ENCODE measurements around the gene RFX1.
"Not testable (repeated sequence)": the region's sequence is repeated elsewhere in the genome, so short reads cannot be mapped to it uniquely, and the experiment has no call there.

The RFX1 gene

DNA sequence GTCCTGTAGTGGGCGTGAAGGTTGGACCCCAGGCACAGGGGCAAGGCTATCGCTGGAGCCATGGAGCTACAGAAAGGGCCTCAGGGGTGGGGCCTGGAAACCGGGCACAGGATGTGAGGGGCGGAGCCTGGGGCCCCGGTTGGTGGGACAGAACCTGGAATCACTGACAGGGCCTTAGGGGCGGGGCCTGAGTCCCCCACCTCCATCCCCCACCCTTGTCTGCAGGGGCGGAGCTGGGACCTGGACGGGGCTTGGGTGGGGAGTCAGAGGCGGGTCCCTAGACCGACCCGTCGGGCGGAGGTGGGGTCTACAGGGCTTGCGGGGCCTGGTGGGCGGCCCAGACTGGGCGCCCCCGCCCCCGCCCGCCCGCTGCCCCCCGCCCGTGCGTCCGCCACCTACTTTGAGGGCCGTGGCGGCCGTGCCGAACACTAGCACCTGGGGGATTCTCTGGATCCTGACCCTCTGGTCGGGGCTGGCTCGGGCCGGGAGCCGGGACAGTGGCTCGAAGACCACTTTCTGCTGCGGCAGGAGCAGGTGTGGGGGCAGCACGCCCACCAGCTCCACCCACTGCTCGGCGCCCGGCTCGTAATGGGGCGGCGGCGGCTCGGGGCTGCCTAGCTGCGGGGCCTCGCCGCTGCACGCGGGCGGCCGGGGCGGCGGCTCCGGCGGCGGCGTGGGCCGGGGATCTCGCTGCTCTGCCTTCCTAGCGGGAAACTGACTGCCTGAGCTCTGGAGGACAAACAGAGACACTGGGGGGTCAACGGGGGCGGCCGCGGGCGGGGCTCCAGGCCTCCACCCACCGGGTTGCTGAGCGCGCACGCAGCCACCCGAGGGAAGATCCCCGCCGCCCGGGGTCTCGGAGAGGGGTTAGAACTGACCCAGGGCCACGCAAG, 27.5 kb downstream of the RFX1 start:
- DNase-seq, result no peak

DNA sequence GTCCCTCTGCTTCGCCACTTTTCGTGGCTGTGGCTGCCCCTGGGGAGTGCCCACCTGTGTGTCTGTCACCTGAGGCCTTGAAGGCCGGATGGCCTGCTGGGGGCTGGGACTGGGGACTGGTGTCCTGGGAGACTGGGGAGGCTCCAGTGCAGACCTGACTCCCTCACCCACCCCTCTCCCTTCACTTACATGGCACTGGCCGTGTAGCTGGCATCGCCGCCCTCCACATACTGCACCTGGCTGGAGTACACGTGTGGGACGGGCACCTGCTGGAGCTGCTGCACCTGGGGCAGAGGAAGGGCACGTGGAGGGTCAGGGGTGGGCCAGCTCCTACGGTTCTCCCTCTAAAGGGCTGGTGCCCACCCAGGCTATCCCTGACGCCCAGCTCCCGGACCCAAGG, 28.3 kb downstream of the RFX1 start:
- DNase-seq, result no peak

DNA sequence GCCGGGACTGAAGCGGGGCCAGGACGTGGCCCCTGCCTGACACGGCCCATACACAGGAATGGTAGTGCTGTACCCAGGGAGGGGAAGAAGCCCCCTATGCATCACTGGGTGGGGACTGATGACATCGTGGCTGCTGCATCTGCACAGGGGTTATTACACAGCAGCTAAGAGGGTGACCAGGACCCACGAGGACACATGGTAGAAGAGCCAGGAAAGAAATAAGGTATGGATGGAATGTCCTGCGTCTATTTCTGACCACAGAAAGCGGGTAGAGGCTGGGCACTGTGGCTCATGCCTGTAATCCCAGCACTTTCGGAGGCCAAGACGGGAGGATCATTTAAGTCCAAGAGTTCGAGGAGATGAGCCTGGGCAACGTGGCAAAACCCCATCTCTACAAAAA, 29.7 kb downstream of the RFX1 start:
- no peak for DNase-seq

DNA sequence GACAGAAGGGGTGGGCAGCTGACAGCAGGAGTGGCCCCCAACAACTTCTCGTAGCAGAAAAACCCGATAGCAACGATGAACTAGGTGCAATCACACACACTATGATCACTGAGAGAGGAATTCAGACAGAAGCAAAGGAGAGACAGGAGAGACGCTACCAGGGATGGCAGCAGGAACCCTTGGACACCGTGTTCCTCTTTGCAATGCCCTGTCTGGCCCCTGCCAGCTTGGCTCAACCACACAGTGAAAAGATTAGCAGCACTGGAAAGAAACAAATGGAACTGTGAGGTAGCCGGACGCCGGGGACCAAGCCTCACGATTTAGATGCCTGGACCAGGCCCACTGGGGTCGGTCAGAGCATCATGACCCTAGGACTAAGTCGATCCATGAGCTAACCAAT, 30.2 kb downstream of the RFX1 start:
- DNase-seq, result no peak

DNA sequence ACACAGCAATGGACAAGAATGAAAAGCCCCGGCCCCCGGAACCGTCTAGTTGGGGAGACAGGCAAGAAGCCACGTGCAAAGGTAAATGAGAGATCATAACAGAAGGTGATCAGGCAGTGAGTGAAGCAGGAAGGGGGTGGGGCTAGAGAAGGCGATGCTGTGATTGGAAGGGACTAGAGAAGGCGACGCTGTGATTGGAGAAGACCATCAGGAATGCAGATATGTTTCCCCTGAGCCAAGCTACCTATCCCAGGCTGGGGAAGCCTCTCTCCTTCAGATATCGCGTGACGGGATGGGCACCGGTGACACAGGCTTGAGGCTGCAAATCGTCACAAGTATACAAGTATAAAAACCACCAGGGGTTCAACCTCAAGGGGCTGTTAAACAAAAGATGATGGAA, 32.0 kb downstream of the RFX1 start:
- peak; percentile 10 to 51 for DNase-seq

DNA sequence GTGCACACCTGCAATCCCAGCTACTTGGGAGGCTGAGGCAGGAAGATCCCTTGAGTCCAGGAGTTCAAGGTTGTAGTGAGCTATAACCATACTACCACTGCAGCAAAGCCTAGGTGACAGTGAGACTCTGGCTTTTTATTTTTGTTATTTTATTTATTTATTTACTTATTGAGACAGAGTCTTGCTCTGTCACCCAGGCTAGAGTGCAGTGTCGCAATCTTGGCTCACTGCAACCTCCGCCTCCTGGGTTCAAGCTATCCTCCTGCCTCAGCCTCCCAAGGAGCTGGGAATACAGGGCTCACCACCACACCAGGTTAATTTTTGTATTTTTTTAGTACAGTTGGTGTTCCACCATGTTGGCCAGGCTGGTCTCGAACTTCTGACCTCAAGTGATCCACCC, 32.6 kb downstream of the RFX1 start:
- DNase-seq, result not testable (repeated sequence)

DNA sequence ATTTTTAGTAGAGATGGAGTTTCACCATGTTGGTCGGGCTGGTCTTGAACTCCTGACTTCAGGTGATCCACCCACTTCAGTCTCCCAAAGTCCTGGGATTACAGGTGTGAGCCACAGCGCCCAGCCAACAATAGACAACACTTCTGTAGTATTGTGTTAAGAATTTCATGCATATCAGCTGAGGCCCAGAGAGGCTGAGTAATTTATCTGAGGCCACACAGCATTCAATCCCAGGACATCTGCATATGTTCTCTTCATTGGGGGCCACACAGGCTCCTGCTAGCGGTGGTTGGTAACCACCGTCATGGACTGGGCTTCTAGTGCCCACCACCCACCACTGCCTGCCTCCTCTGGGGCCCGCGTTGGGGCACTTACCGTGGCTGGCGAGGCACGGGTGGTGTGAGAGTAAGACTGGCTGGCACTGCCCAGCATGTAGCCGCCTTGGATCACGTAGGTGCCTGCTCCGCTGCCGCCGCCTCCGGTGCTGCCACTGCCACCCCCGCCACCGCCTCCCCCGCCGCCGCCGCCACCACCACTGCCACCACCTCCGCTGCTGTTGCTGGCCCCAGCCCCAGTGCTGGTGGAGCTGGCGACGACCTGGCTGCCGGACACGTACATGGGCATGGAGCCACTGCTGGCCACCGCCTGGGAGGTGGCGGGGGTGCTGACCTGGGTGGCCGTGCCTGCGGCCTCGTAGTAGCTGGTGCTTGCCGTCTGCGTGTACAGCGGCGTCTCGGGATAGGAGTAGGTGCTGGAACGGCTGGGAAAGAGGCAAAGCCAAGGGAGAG, 33.6 kb downstream of the RFX1 start:
- no peak for DNase-seq

DNA sequence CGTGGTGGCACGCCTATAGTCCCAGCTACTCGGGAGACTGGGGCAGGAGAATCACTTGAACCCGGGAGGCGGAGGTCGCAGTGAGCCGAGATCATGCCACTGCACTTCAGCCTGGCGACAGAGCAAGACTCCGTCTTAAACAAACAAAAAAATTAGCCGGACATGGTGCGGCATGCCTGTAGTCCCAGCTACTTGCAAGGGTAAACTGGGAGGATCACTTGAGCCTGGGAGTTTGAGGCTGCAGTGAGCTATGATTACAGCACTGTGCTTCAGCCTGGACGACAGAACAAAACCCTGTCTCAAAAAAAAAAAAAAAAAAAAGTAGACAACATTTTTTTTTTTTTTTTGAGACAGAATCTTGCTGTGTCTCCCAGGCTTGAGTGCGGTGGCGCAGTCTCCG, 34.3 kb downstream of the RFX1 start:
- DNase-seq, result not testable (repeated sequence)

DNA sequence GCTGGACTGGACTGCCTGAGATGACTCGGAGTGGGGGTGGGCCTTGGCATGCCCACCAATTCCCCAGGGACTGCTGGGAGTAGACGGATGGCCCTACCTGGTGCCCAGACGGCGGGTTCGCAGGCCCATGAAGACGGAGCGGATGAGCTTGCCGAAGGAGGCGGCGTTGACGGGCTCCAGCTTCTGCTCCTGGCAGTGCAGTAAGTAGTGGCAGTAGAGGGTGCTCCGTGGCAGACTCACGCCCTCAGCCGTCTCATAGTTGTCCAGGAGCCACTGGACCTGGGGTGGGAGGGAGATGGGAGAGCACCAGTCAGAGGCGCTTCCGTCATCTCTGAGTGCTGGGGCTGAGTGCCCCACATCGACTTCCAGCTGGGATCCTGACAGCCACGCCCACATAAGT, 36.2 kb downstream of the RFX1 start:
- DNase-seq, result no peak

DNA sequence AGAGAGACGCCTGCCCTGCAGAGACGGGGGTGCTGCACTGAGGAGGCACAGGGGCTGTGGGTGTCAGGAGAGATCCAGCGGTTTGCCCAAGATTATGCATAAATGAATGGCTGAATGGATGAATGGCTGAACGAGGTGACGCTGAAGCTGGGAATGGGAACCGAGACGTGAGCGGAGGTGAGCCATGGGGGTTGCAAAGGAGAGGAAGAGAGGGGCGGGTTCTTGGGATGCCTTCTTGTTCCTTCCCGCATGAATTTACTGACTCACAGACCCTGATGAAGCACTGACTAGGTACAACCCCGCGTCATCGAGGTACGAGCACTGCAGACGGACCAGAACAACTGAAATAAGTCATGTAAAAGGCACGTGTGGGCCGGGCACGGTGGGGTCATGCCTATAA, 37.1 kb downstream of the RFX1 start:
- DNase-seq, result no peak

DNA sequence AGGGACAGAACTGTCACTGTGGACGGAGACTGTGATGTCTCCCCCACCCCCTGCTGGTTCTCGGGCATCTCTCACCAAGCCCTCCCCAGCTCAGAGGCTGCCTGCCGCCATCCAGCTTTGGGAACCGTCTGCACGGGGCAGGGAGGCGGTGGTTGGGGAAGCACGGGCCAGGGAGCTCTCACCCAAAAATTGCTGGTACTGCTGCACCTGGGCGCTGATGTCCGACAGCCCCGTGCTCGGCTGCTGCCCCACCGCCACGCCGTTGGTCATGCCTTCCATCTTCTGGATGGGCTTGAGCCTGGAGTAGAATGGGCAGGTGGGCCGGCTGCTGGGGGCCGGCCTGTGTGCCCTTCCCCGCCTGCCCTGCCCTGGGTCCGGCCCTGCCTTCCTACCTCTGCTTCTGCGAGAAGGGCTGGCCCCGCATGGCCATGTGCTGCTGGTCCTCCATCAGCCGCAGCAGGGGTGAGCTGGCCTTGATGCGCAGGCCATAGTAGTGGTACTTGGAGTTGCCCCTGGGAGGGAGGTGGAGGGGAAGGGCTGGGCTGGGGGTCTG, 37.7 kb downstream of the RFX1 start:
- no peak for DNase-seq

DNA sequence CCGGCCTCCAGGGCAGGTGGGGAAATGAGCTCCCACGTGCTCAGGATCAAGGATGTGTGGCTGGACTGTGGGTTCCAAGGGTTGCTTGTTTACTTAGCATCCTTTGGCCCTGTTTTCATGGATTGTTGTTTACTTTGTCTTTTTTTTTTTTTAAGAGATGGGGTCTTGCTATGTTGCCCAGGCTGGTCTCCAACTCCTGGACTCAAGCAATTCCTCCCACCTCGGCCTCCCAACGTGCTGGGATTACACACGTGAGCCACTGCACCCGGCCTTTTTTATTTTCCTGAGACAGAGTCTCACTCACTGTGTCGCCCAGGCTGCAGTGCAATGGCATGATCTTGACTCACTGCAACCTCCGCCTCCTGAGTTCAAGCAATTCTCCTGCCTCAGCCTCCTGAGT, 38.9 kb downstream of the RFX1 start:
- DNase-seq, result not testable (repeated sequence)

DNA sequence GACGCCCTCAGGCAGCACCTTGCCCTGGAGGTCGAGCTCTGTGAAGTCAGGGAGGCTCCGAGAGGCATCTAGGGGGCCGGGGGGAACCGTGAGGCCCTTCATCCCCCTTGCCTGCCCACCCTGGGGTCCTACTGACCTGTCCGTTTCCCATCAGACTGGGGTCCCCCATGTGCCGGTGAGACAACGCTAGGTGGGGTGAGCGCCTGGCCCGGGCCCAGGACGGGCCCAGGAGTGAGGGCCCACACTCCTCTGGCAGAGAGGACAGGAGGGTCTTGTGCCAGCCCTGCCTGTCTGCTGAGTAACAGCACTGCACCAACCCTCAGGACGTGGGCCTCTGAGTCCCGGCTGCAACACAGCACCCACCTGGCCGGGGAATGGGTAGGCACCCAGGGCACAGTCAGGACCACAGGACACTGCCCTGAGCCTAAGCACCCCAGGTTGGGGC, 39.4 kb downstream of the RFX1 start:
- DNase-seq, result no peak

DNA sequence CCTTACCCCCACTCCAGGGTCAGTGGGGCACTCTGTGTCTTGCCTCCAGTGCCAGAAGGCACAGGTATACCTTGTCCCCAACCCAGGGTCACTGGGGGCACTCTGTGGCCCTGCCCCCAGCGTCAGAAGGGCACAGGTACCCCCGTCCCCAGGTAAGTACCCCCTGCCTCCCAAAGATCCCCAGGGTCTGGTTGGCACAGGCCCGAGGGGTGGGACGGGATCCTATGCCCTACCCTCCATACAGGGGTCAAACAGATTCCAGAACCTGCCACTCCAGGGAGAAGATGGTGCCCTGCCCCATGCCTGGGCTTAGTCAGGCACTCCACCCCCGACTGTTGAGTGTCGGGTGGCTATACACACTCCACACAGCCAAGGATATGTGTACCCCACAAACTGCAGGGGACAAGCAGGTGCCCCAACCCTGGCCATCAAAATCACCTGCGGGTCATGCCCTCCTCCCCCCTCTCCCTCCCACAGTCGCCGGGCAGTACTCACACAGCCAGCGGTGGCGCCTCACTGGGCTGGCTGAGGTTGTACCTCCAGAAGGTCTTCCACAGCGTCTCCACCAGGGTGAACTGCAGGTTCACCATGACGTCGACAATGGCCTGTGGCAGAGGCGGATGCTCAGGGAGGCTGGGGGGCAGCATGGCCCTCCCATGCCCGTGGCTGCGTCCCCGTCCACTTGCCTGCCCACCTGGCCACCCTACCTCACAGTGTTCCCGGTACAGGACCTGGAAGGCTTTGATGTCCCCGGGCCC, 40.0 kb downstream of the RFX1 start:
- DNase-seq, result no peak

DNA sequence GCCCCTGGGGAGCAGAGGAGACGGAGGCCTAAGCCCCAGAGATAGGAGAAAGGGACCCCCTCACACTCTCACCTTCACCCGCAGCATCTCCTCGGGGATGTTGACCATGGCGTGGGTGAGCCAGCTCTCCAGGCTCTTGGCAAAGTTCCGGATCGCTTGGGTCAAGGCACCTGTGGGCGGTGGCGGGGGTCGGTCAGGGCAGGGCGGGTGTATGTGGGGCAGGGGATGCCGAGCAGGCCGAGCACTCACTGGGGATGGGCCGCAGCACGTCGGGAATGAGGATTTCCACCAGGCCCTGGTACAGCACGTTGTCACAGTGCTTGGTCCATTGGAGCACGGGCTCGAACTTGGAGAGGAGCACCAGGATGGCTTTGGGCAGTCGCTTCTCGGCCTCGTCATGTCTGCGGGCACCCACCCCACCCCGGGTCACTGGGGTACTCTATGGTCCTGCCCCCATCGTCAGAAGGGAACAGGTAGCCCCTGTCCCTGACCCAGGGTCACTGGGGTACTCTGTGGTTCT, 40.7 kb downstream of the RFX1 start:
- DNase-seq, result no peak

DNA sequence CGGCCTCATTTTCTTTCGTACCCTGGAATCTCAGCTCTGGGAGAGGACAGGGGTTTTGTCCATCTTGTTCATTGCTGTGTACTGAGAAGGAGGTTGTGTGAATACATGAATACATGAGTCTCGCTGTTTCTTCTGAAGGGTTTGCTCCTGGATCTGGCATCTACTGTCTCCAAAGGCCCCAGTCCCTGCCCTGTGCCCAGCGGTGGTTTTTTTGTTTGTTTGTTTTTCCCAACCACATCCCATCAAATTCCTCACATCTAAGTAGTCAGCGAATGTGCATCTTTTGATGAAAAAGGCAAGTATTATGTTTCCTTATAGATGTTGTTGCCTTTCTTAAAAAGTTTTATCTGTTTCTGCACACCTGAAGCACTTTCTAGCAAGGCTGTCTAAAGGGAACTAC, 41.3 kb downstream of the RFX1 start:
- DNase-seq, result no peak

DNA sequence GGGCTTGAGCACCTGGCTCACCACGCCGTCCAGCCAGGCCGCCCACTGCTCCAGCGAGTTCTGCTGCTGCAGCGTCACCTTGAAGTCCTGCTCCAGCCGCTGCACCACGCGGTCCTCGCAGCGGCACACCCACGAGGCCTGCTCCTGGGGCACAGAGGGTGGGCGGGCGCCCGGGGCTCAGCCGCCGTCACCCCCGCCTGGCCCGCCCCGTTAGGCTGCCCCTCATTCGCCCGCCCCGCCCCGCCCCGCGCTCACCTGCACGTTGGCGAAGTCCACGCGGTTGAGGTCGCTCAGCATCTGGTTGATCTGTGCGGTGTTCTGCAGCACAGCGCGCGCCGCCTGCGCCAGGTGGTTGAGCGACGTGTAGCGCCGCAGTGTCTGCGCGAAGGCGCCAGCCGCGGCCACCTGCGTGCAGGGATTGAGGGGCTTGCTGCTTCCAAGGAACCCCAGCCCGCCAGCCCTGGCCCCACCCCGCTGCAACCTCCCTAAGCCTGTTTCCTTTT, 42.5 kb downstream of the RFX1 start:
- no peak for DNase-seq

DNA sequence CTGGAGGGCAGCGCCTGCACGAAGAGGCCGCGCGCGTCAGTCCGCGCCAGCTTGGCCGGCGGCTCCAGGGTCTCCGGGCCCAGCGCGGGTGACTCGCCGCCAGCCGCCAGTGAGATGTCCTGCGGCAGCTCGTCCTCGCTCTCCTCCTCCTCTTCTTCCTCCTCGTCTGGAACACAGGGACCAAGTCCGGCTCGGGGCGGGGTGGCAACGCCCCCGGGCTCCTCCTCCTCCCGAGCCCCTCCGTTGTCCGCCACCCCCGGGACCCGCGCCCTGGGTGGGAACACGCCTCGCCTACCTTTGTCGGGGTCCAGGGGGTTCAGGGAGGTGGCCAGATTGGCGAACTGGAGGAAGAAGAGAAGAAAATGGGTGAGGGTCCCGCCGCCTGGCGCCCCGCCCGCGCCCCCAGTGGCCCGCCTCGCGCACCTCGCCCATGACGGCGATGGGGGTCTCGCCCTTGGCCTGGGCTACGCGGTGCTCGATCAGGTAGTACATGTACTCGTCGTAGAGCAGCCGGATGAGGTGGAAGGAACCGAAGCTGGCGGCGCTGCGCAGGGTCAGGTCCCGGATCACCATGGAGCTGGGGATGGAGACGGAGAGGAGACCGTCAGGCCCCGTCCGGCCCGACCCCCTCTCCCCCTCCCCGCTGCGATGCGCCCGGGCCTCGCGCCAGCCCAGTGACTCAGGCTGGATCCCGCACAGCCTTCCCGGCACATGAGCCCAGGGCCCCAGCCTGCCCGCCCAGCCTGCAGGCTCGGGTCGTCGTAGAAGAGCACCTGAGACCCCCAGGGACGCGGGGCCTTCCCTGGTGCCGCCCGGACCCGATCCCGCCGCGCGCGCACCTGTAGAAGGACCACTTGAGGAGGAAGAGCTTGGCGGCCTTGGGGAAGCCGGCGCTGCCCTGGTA, 43.2 kb downstream of the RFX1 start:
- DNase-seq, result no peak

DNA sequence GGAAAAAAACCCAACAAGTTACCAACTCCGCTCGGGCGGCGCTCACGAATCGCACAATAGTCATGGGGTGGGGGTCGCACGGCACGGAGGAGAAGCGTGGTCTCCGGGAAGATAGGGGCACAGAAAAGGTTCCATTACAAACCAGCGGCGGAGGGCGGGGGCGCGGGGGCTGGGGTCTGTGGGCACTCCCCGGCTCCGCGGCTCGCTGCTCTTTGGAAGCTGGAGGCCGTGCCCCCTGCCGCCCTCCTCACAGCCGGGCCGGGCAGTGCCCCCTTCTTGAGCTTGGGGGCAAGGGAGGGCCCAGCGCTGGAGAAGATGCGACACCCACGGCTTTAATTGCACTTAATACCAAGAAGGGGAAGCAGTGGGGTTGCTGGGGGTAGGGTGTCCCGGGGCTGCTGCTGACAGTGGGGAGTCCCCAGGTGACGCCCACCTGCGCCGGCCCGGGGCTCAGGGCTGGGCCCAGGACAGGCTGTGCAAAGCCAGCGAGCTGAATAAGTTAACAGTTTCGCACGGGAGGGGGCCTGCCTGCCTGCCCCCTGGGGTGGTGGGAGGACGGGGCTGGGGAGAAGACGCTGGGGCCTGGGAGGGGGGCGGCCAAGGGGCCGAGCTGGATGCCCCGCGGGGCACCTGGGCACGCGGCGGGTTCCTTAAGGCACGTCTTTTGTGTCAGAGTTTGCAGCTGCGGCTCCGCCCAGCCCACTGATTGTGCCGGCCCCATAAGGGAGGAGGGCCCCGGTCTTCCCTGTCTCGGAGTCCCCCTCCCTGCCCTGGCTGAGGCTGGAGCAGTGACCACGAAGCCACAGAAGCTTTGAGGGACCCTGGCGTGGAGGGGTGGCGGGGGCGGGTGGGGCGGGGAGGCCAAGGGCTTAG, 44.1 kb downstream of the RFX1 start:
- no peak for DNase-seq

Measured in NCI-H524 (cell line).